HepG2 (cell line): ENCODE data around the gene ZBTB37. TPM values are rescaled to one million over a fixed set of nuclear protein-coding genes. Genes with fewer than 3 reads are reported as not detected.
A peak's percentile ranks its signal among the peaks of the same experiment; 100 is the strongest.

Source experiments
- CREM ChIP-seq, 2 experiments: sonication (generic) in 1 of 2; formaldehyde crosslinking in 1 of 2; IDR thresholded peaks; 2 replicates each; pipeline versions ENCODE4 v1.4.0 to v1.6.1; 2016 to 2020; ENCODE audit warnings: antibody characterized with exemption in 1 of 2, mild to moderate bottlenecking in 1 of 2, missing genetic modification reagents in 1 of 2
- DNMT1 ChIP-seq: sonication (generic); formaldehyde crosslinking; IDR thresholded peaks from 2 replicates; pipeline ENCODE4 v1.5.1; 2020; ENCODE audit warnings: mild to moderate bottlenecking, missing genetic modification reagents
- ELF1 ChIP-seq: sonication (generic); formaldehyde crosslinking; IDR thresholded peaks from 2 replicates; pipeline ENCODE4 v1.4.0; 2020; ENCODE audit warnings: missing genetic modification reagents
- ELF3 ChIP-seq: IDR thresholded peaks from 2 replicates; pipeline ENCODE4 v1.6.1; 2016; ENCODE audit warnings: missing genetic modification reagents, missing compliant biosample characterization
- FOXK1 ChIP-seq: sonication (generic); formaldehyde crosslinking; IDR thresholded peaks from 2 replicates; pipeline ENCODE4 v1.4.0; 2020; ENCODE audit warnings: low read depth, missing genetic modification reagents, borderline replicate concordance
- KLF6 ChIP-seq: IDR thresholded peaks from 2 replicates; pipeline ENCODE4 v1.8.0; 2016; ENCODE audit warnings: missing biosample characterization, missing genetic modification reagents
- MBD4 ChIP-seq: IDR thresholded peaks from 2 replicates; pipeline ENCODE4 v1.6.1; 2012; ENCODE audit warnings: low read length, inconsistent platforms, borderline replicate concordance
- PAX8 ChIP-seq: sonication (generic); formaldehyde crosslinking; IDR thresholded peaks from 2 replicates; pipeline ENCODE4 v1.8.0; 2022; ENCODE audit warnings: mild to moderate bottlenecking, missing genetic modification reagents, borderline replicate concordance
- PTBP1 ChIP-seq: fragments of 200-400 bp; formaldehyde crosslinking; IDR thresholded peaks from 2 replicates; pipeline ENCODE4 v1.6.1; 2018; ENCODE audit warnings: low read length, low read depth; ENCODE audit not compliant: poor library complexity, severe bottlenecking
- RBAK ChIP-seq: sonication (generic); formaldehyde crosslinking; IDR thresholded peaks from 2 replicates; pipeline ENCODE4 v1.5.1; 2020; ENCODE audit warnings: mild to moderate bottlenecking, missing genetic modification reagents
- SOX13 ChIP-seq, 3 experiments: fragments of 450-650 bp in 1 of 3; sonication (generic) in 1 of 3; formaldehyde crosslinking in 1 of 3; IDR thresholded peaks in 2 of 3; conservative IDR thresholded peaks in 1 of 3; 2 replicates each; pipeline versions ENCODE4 v1.5.0 to v1.6.1; 2016 to 2020; ENCODE audit warnings: antibody characterized with exemption in 1 of 3, mild to moderate bottlenecking in 1 of 3, missing compliant biosample characterization in 1 of 3, missing genetic modification reagents in 1 of 3, moderate library complexity in 1 of 3
- STAT5B ChIP-seq: sonication (generic); formaldehyde crosslinking; IDR thresholded peaks from 2 replicates; pipeline ENCODE4 v1.4.0; 2020; ENCODE audit warnings: missing genetic modification reagents
- ZBTB1 ChIP-seq: sonication (generic); formaldehyde crosslinking; IDR thresholded peaks from 2 replicates; pipeline ENCODE4 v1.4.0; 2020; ENCODE audit warnings: missing genetic modification reagents, borderline replicate concordance
- ZNF180 ChIP-seq: sonication (generic); formaldehyde crosslinking; IDR thresholded peaks from 2 replicates; pipeline ENCODE4 v1.4.0; 2020; ENCODE audit warnings: low read depth, missing genetic modification reagents, borderline replicate concordance
- ZNF704 ChIP-seq: sonication (generic); formaldehyde crosslinking; IDR thresholded peaks from 2 replicates; pipeline ENCODE4 v1.8.1; 2023; ENCODE audit warnings: mild to moderate bottlenecking, inconsistent platforms, moderate library complexity, missing genetic modification reagents, borderline replicate concordance
- ZNF737 ChIP-seq: sonication (generic); formaldehyde crosslinking; IDR thresholded peaks from 2 replicates; pipeline ENCODE4 v1.5.0; 2020; ENCODE audit warnings: missing genetic modification reagents, mild to moderate bottlenecking, borderline replicate concordance
- ZSCAN30 ChIP-seq: sonication (generic); formaldehyde crosslinking; IDR thresholded peaks from 2 replicates; pipeline ENCODE4 v1.5.0; 2020; ENCODE audit warnings: mild to moderate bottlenecking, missing genetic modification reagents
- polyA plus RNA-seq, 8 experiments: library from polyadenylated mRNA; depleted of rRNA in 3 of 8; stranded (reverse) in 7 of 8; unstranded in 1 of 8; fragments of >200 nt; fragmentation: Illumina TruSeq in 4 of 8; extraction: Trizol in 4 of 8; gene quantifications; 2 replicates each; pipeline versions ENCODE4 v1.2.1 to v1.2.3, GENCODE V29; 2011 to 2016; ENCODE audit warnings: low read depth in 4 of 8, missing spikeins in 1 of 8, mixed read lengths in 1 of 8; ENCODE audit not compliant: insufficient read depth in 1 of 8
- total RNA-seq, 5 experiments: library from RNA; depleted of rRNA; stranded (reverse); fragments of >200 nt; fragmentation: Illumina TruSeq; extraction: Trizol; gene quantifications; 2 replicates each; pipeline ENCODE4 v1.2.3, GENCODE V29; 2016; ENCODE audit warnings: low read depth in 1 of 5
- TF ChIP-seq, protein P1 (sequence below): sonication (generic); formaldehyde crosslinking; IDR thresholded peaks from 2 replicates; pipeline ENCODE4 v1.5.0; 2020; ENCODE audit warnings: mild to moderate bottlenecking, missing genetic modification reagents
- TF ChIP-seq, protein P2 (sequence below): sonication (generic); formaldehyde crosslinking; IDR thresholded peaks from 2 replicates; pipeline ENCODE4 v1.4.0; 2020; ENCODE audit warnings: missing genetic modification reagents
- TF ChIP-seq, protein P3 (sequence below): sonication (generic); formaldehyde crosslinking; IDR thresholded peaks from 2 replicates; pipeline ENCODE4 v1.5.1; 2020; ENCODE audit warnings: mild to moderate bottlenecking, missing genetic modification reagents, moderate library complexity
- TF ChIP-seq, protein P4 (sequence below): sonication (generic); formaldehyde crosslinking; IDR thresholded peaks from 2 replicates; pipeline ENCODE4 v1.9.0; 2022; ENCODE audit warnings: low read depth, missing genetic modification reagents

Gene ZBTB37
- total and polyA plus RNA-seq, 2 of the 13 experiments (the other 11 are each of a cell fraction or from before 2014, with no cell fraction given) = 2.6 to 7.7 TPM

DNA sequence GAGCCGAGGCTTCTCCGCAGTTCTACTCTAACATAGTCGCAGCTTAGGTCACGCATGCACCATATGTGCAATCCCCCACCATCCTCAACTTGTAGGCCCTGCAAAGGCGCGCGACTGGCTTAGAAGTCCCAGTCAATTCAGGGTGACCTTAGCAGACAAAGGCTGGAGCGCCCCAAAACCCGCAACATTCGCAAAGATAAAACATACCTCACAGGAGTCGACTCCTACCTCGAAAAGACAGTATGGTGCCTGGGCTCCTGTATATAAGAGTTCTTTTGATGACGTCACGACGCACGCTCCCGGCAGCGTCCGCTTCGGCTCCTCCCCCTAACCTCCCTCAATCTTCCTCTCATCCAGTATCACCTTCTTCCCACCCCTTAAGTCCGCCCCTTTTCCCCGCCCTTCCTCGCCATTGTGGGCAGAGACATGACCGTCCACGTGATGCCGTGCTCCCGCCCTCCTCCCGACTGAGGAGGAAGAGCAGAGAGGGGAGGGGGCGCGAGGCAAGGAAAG, 371 bp upstream of the ZBTB37 start, which contains the start of gene GAS5 (continued):
- TF ChIP-seq, protein P1, sequence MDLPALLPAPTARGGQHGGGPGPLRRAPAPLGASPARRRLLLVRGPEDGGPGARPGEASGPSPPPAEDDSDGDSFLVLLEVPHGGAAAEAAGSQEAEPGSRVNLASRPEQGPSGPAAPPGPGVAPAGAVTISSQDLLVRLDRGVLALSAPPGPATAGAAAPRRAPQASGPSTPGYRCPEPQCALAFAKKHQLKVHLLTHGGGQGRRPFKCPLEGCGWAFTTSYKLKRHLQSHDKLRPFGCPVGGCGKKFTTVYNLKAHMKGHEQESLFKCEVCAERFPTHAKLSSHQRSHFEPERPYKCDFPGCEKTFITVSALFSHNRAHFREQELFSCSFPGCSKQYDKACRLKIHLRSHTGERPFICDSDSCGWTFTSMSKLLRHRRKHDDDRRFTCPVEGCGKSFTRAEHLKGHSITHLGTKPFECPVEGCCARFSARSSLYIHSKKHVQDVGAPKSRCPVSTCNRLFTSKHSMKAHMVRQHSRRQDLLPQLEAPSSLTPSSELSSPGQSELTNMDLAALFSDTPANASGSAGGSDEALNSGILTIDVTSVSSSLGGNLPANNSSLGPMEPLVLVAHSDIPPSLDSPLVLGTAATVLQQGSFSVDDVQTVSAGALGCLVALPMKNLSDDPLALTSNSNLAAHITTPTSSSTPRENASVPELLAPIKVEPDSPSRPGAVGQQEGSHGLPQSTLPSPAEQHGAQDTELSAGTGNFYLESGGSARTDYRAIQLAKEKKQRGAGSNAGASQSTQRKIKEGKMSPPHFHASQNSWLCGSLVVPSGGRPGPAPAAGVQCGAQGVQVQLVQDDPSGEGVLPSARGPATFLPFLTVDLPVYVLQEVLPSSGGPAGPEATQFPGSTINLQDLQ (CRISPR knock-in tag) = 0 out of 2 replicates have a peak, but pooled peaks have one; percentile 54
- peak; percentile 40; the same call in 1 of the 2 replicates for TF ChIP-seq ELF3
- TF ChIP-seq KLF6 (CRISPR knock-in tag) = peak; percentile 51; the same call in 1 of the 2 replicates
- 0 out of 2 replicates have a peak, but pooled peaks have one; percentile 51 for TF ChIP-seq ZBTB1
- no peak for TF ChIP-seq FOXK1 (CRISPR knock-in tag)
- no peak for TF ChIP-seq ZNF180 (CRISPR knock-in tag)
- no peak; the same call in 1 of the 2 replicates for TF ChIP-seq SOX13 (IDR thresholded peaks at IDR 0.05)
- TF ChIP-seq SOX13 (CRISPR knock-in tag; conservative IDR thresholded peaks at IDR 0.05 in 1 of 2, IDR thresholded peaks at IDR 0.05 in 1 of 2) = no peak
- TF ChIP-seq ZNF704 = no peak
- 0 out of 2 replicates have a peak, but pooled peaks have one; percentile 47 for TF ChIP-seq DNMT1 (CRISPR knock-in tag)
- TF ChIP-seq, protein P2, sequence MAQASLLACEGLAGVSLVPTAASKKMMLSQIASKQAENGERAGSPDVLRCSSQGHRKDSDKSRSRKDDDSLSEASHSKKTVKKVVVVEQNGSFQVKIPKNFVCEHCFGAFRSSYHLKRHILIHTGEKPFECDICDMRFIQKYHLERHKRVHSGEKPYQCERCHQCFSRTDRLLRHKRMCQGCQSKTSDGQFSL (CRISPR knock-in tag) = peak; percentile 78; the same call in 1 of the 2 replicates
- TF ChIP-seq PAX8 (CRISPR knock-in tag) = no peak
- TF ChIP-seq CREM (IDR thresholded peaks at IDR 0.05) = peak; percentile 95
- 0 out of 2 replicates have a peak, but pooled peaks have one; percentile 22 for TF ChIP-seq CREM (CRISPR knock-in tag; IDR thresholded peaks at IDR 0.05)
- TF ChIP-seq, protein P3, sequence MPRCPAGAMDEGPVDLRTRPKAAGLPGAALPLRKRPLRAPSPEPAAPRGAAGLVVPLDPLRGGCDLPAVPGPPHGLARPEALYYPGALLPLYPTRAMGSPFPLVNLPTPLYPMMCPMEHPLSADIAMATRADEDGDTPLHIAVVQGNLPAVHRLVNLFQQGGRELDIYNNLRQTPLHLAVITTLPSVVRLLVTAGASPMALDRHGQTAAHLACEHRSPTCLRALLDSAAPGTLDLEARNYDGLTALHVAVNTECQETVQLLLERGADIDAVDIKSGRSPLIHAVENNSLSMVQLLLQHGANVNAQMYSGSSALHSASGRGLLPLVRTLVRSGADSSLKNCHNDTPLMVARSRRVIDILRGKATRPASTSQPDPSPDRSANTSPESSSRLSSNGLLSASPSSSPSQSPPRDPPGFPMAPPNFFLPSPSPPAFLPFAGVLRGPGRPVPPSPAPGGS (CRISPR knock-in tag) = no peak
- TF ChIP-seq RBAK (CRISPR knock-in tag) = peak; percentile 17; the same call in 1 of the 2 replicates
- no peak for TF ChIP-seq ZNF737 (CRISPR knock-in tag)
- TF ChIP-seq MBD4 = no peak
- TF ChIP-seq STAT5B (CRISPR knock-in tag) = peak; percentile 68; the same call in 1 of the 2 replicates
- no peak for TF ChIP-seq PTBP1
- TF ChIP-seq, protein P4, sequence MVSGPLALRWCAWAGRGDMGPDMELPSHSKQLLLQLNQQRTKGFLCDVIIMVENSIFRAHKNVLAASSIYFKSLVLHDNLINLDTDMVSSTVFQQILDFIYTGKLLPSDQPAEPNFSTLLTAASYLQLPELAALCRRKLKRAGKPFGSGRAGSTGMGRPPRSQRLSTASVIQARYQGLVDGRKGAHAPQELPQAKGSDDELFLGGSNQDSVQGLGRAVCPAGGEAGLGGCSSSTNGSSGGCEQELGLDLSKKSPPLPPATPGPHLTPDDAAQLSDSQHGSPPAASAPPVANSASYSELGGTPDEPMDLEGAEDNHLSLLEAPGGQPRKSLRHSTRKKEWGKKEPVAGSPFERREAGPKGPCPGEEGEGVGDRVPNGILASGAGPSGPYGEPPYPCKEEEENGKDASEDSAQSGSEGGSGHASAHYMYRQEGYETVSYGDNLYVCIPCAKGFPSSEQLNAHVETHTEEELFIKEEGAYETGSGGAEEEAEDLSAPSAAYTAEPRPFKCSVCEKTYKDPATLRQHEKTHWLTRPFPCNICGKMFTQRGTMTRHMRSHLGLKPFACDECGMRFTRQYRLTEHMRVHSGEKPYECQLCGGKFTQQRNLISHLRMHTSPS (CRISPR knock-in tag) = no peak
- no peak for TF ChIP-seq ZSCAN30 (CRISPR knock-in tag)
- TF ChIP-seq ELF1 (CRISPR knock-in tag) = peak; percentile 67; the same call in 1 of the 2 replicates
